ENCODE results near the gene ZP1. TPM values are rescaled to one million over a fixed set of nuclear protein-coding genes. Genes with fewer than 3 reads are reported as not detected.

Gene ZP1
- total RNA-seq, 2 experiments from 2014 or later: not detected

GRCh38 chr11:60852982-60853950 is 14.1 kb upstream of the ZP1 start:
- Mint-ChIP-seq H3K36me3 (ENCODE audit: low read depth) (peaks cover 32% of the 10 kb centered on the region), H3K9me3 (no peaks in the 10 kb centered on the region), H3K27ac (no peak overlapping the region), H3K27me3 (no peaks in the 10 kb centered on the region), H3K4me3 (no peak overlapping the region), H3K4me1 (ENCODE audit: low read depth) (peaks cover 12% of the 10 kb centered on the region)
- intact Hi-C loops (cut with micrococcal nuclease): no loop called here
- TF ChIP-seq, protein P1, sequence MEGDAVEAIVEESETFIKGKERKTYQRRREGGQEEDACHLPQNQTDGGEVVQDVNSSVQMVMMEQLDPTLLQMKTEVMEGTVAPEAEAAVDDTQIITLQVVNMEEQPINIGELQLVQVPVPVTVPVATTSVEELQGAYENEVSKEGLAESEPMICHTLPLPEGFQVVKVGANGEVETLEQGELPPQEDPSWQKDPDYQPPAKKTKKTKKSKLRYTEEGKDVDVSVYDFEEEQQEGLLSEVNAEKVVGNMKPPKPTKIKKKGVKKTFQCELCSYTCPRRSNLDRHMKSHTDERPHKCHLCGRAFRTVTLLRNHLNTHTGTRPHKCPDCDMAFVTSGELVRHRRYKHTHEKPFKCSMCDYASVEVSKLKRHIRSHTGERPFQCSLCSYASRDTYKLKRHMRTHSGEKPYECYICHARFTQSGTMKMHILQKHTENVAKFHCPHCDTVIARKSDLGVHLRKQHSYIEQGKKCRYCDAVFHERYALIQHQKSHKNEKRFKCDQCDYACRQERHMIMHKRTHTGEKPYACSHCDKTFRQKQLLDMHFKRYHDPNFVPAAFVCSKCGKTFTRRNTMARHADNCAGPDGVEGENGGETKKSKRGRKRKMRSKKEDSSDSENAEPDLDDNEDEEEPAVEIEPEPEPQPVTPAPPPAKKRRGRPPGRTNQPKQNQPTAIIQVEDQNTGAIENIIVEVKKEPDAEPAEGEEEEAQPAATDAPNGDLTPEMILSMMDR (IDR thresholded peaks at IDR 0.05): no peak
- CTCF ChIA-PET: no interaction called here
- DNase-seq: no peak
- ATAC-seq: no peak
- POLR2A ChIA-PET: no interaction called here

- intact Hi-C loops (cut with micrococcal nuclease): no loop called here
- H3K27ac Mint-ChIP-seq: no peak overlapping the region
- peaks cover 22% of the 10 kb centered on the region for H3K4me1 Mint-ChIP-seq (ENCODE audit: low read depth)
- POLR2A ChIA-PET: no interaction called here
- ATAC-seq (no peak), DNase-seq (no peak)
- TF ChIP-seq, protein P1 (IDR thresholded peaks at IDR 0.05): no peak
- no peaks in the 10 kb centered on the region for H3K27me3 Mint-ChIP-seq
- H3K4me3 Mint-ChIP-seq: no peak overlapping the region
- H3K9me3 Mint-ChIP-seq: no peaks in the 10 kb centered on the region
- CTCF ChIA-PET: interaction anchor here (2.9 kb wide), 1 partner anchor 45 kb away, joined by 12 read pairs; no protein-coding TSS in a partner anchor
- peaks cover 26% of the 10 kb centered on the region for H3K36me3 Mint-ChIP-seq (ENCODE audit: low read depth)
Measured at GRCh38 chr11:60854140-60854846, 13.0 kb upstream of the ZP1 start.

- H3K4me3 Mint-ChIP-seq: no peak overlapping the region
- POLR2A ChIA-PET: interaction anchor here (0.8 kb wide), 2 partner anchors 9 to 18 kb away, joined by 3 read pairs; no protein-coding TSS in a partner anchor
Measured at GRCh38 chr11:60854847-60855725, 12.3 kb upstream of the ZP1 start.

GRCh38 chr11:60855726-60856633 is 11.4 kb upstream of the ZP1 start, which contains the start of gene PTGDR2:
Gene PTGDR2, minus strand, starts transcription at chr11:60855950. Its CDS starts 2,228 bp downstream, at chr11:60853722.
- POLR2A ChIA-PET: interaction anchor here (0.7 to 0.8 kb wide), 3 partner anchors 9 to 43 kb away, joined by 3 to 4 read pairs (median 3); no protein-coding TSS in a partner anchor

More at GRCh38 chr11:60854847-60855725, 12.3 kb upstream of the ZP1 start:
- DNase-seq (no peak), ATAC-seq (no peak)
- no peak overlapping the region for H3K27ac Mint-ChIP-seq
- H3K36me3 Mint-ChIP-seq (ENCODE audit: low read depth): peaks cover 24% of the 10 kb centered on the region
- CTCF ChIA-PET: interaction anchor here (1.7 to 2.9 kb wide), 3 partner anchors 24 to 44 kb away, joined by 10 to 13 read pairs (median 12); no protein-coding TSS in a partner anchor
- peaks cover 23% of the 10 kb centered on the region for H3K4me1 Mint-ChIP-seq (ENCODE audit: low read depth)
- no peaks in the 10 kb centered on the region for H3K27me3 Mint-ChIP-seq
- no peaks in the 10 kb centered on the region for H3K9me3 Mint-ChIP-seq
- TF ChIP-seq, protein P1 (IDR thresholded peaks at IDR 0.05): no peak
- intact Hi-C loops (cut with micrococcal nuclease): no loop called here

More at GRCh38 chr11:60855726-60856633, 11.4 kb upstream of the ZP1 start, which contains the start of gene PTGDR2:
- Mint-ChIP-seq H3K27me3 (no peaks in the 10 kb centered on the region), H3K9me3 (no peaks in the 10 kb centered on the region), H3K4me1 (ENCODE audit: low read depth) (peaks cover 23% of the 10 kb centered on the region), H3K27ac (no peak within 1 kb of the TSS), H3K4me3 (no peak within 1 kb of the TSS), H3K36me3 (ENCODE audit: low read depth) (peaks cover 17% of the 10 kb centered on the region)
- no peak for DNase-seq
- ATAC-seq: no peak
- CTCF ChIA-PET: interaction anchor here (1.7 to 2.9 kb wide), 3 partner anchors 25 to 43 kb away, joined by 10 to 13 read pairs (median 12); no protein-coding TSS in a partner anchor
- intact Hi-C loops (cut with micrococcal nuclease): no loop called here
- TF ChIP-seq, protein P1 (IDR thresholded peaks at IDR 0.05): no peak

Data from activated CD8-positive, alpha-beta T cell treated with anti-CD3 and anti-CD28 coated beads for 36 hours (primary cell).